Measurements from ENCODE around the gene ZNF182. TPM values are rescaled to one million over a fixed set of nuclear protein-coding genes. Genes with fewer than 3 reads are reported as not detected.
"Not testable (repeated sequence)": the region's sequence is repeated elsewhere in the genome, so short reads cannot be mapped to it uniquely, and the experiment has no call there.

The ZNF182 gene
- 5.4 and 6.0 TPM in 2 replicates for total RNA-seq
- long read RNA-seq, transcript ZNF182-201 (6 exons, 3,465 nt): major isoform, 10 of 25 reads
- long read RNA-seq, partial matches to known transcripts: 4 of 25 reads
- long read RNA-seq, other reads (novel, unspliced or antisense): 10 of 25 reads

DNA sequence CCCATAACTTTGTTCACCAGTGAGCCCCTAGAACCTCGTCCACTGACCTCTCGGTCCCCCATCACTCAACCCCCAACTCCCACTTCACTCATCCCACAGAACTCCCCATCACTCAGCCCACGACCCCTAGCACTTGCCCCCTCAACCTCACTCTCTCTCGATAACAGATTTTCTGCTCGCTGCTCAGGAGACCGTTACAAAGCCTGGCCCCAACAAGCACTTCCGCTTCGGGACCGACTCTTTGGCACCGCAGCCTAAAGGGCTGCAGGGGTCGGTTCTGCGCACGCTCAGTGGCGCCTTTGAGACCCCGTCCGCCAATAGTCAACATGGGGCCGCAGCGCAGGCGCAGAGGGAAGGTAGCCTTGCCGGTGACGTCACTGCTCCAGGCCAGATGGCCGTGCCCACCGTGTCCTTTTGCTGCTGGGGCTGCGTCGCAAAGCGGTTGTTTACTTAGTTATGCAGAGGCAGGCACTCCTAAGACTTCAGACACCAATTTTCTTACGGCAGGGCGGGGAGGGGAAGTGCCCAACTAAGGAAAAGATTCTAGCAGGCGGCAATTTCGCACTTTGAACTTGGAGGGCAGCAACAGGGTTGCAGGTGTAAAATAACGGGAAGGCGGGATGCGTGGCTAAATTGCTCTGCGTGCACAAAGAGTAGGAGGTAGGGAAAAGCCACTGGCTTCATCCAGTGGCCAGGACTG, at the start of gene ZNF182:
ZNF182 (minus strand) TSS at position 232 of the 700 bp plus-strand sequence. CDS start 1,380 bp downstream, outside the sequence.
- TF ChIP-seq CTCF (IDR thresholded peaks at IDR 0.05): no peak
- Mint-ChIP-seq H3K4me3 (ENCODE audit: unreplicated experiment) (peak within 1 kb of the TSS; percentile 96), H3K27me3 (ENCODE audit: unreplicated experiment) (no peaks in the 10 kb centered on the region), H3K9me3 (ENCODE audit: unreplicated experiment) (peaks cover 9% of the 10 kb centered on the region), H3K27ac (ENCODE audit: unreplicated experiment) (peak within 1 kb of the TSS; percentile 93), H3K4me1 (ENCODE audit: unreplicated experiment) (peaks cover 14% of the 10 kb centered on the region), H3K36me3 (ENCODE audit: unreplicated experiment) (no peaks in the 10 kb centered on the region)
- DNase-seq (ENCODE audit: extremely low spot score, unreplicated experiment): peak; percentile 96

DNA sequence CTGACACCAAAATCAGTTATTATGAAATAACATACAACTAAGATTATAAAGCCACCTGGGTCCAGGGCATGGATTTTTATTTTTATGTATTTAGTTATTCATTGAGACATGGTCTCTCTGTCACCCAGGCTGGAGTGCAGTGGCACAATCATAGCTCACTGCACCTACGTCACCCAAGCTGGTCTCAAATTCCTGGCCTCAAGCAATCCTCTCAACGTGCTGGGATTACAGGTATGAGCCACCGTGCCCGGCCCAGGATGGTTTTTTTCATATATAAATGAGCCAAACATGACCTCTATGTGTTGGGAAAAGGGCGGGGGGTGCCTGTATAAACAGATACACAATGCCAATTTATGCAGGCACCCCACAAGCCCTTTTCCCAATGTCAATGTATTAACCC, 43.1 kb upstream of the ZNF182 start:
- TF ChIP-seq CTCF (IDR thresholded peaks at IDR 0.05): no peak
- H3K27ac Mint-ChIP-seq (ENCODE audit: unreplicated experiment): no peak overlapping the region
- H3K4me3 Mint-ChIP-seq (ENCODE audit: unreplicated experiment): no peak overlapping the region
- no peaks in the 10 kb centered on the region for H3K27me3 Mint-ChIP-seq (ENCODE audit: unreplicated experiment)
- DNase-seq (ENCODE audit: extremely low spot score, unreplicated experiment): no peak
- peaks cover 27% of the 10 kb centered on the region for H3K9me3 Mint-ChIP-seq (ENCODE audit: unreplicated experiment)
- no peaks in the 10 kb centered on the region for H3K4me1 Mint-ChIP-seq (ENCODE audit: unreplicated experiment)
- H3K36me3 Mint-ChIP-seq (ENCODE audit: unreplicated experiment): no peaks in the 10 kb centered on the region

- Mint-ChIP-seq H3K9me3 (ENCODE audit: unreplicated experiment) (peaks cover 27% of the 10 kb centered on the region), H3K36me3 (ENCODE audit: unreplicated experiment) (no peaks in the 10 kb centered on the region), H3K27ac (ENCODE audit: unreplicated experiment) (no peak overlapping the region), H3K27me3 (ENCODE audit: unreplicated experiment) (no peaks in the 10 kb centered on the region), H3K4me1 (ENCODE audit: unreplicated experiment) (no peaks in the 10 kb centered on the region), H3K4me3 (ENCODE audit: unreplicated experiment) (no peak overlapping the region)
- no peak for DNase-seq (ENCODE audit: extremely low spot score, unreplicated experiment)
- no peak for TF ChIP-seq CTCF (IDR thresholded peaks at IDR 0.05)
Measured at GRCh38 chrX:48045410-48046311, 41.9 kb upstream of the ZNF182 start.

- TF ChIP-seq CTCF (IDR thresholded peaks at IDR 0.05): no peak
- H3K36me3 Mint-ChIP-seq (ENCODE audit: unreplicated experiment): no peaks in the 10 kb centered on the region
- H3K27ac Mint-ChIP-seq (ENCODE audit: unreplicated experiment): no peak overlapping the region
- H3K4me1 Mint-ChIP-seq (ENCODE audit: unreplicated experiment): no peaks in the 10 kb centered on the region
- H3K9me3 Mint-ChIP-seq (ENCODE audit: unreplicated experiment): peaks cover 32% of the 10 kb centered on the region
- peak; percentile 32 for DNase-seq (ENCODE audit: extremely low spot score, unreplicated experiment)
- no peaks in the 10 kb centered on the region for H3K27me3 Mint-ChIP-seq (ENCODE audit: unreplicated experiment)
- no peak overlapping the region for H3K4me3 Mint-ChIP-seq (ENCODE audit: unreplicated experiment)
Measured at GRCh38 chrX:48043056-48043455, 39.3 kb upstream of the ZNF182 start.

- no peaks in the 10 kb centered on the region for H3K27me3 Mint-ChIP-seq (ENCODE audit: unreplicated experiment)
- no peak for TF ChIP-seq CTCF (IDR thresholded peaks at IDR 0.05)
- H3K4me1 Mint-ChIP-seq (ENCODE audit: unreplicated experiment): no peaks in the 10 kb centered on the region
- H3K36me3 Mint-ChIP-seq (ENCODE audit: unreplicated experiment): no peaks in the 10 kb centered on the region
- H3K4me3 Mint-ChIP-seq (ENCODE audit: unreplicated experiment): no peak overlapping the region
- no peak overlapping the region for H3K27ac Mint-ChIP-seq (ENCODE audit: unreplicated experiment)
- DNase-seq (ENCODE audit: extremely low spot score, unreplicated experiment): peak; percentile 53
- peaks cover 25% of the 10 kb centered on the region for H3K9me3 Mint-ChIP-seq (ENCODE audit: unreplicated experiment)
Measured at GRCh38 chrX:48035891-48036290, 32.1 kb upstream of the ZNF182 start.

- H3K9me3 Mint-ChIP-seq (ENCODE audit: unreplicated experiment): peaks cover 13% of the 10 kb centered on the region
- peak; percentile 46 for DNase-seq (ENCODE audit: extremely low spot score, unreplicated experiment)
Measured at GRCh38 chrX:48030641-48031173, 26.9 kb upstream of the ZNF182 start.

More at GRCh38 chrX:48030641-48031173, 26.9 kb upstream of the ZNF182 start:
- H3K4me3 Mint-ChIP-seq (ENCODE audit: unreplicated experiment); H3K36me3 Mint-ChIP-seq (ENCODE audit: unreplicated experiment); H3K4me1 Mint-ChIP-seq (ENCODE audit: unreplicated experiment); H3K27me3 Mint-ChIP-seq (ENCODE audit: unreplicated experiment); H3K27ac Mint-ChIP-seq (ENCODE audit: unreplicated experiment): not testable (repeated sequence)
